HepG2 (cell line): ENCODE results near the gene EHBP1. TPM values are rescaled to one million over a fixed set of nuclear protein-coding genes. Genes with fewer than 3 reads are reported as not detected.

Experiments
- AKAP8 ChIP-seq: sonication (generic); formaldehyde crosslinking; IDR thresholded peaks from 2 replicates; pipeline ENCODE4 v1.5.1; 2020; ENCODE audit warnings: mild to moderate bottlenecking, missing genetic modification reagents
- TRIM24 ChIP-seq: sonication (generic); formaldehyde crosslinking; IDR thresholded peaks from 2 replicates; pipeline ENCODE4 v1.8.0; 2022; ENCODE audit warnings: mild to moderate bottlenecking, missing genetic modification reagents
- ZNF451 ChIP-seq: sonication (generic); formaldehyde crosslinking; IDR thresholded peaks from 2 replicates; pipeline ENCODE4 v1.5.0; 2020; ENCODE audit warnings: mild to moderate bottlenecking, missing genetic modification reagents
- polyA plus RNA-seq, 8 experiments: library from polyadenylated mRNA; depleted of rRNA in 3 of 8; stranded (reverse) in 7 of 8; unstranded in 1 of 8; fragments of >200 nt; fragmentation: Illumina TruSeq in 4 of 8; extraction: Trizol in 4 of 8; gene quantifications; 2 replicates each; pipeline versions ENCODE4 v1.2.1 to v1.2.3, GENCODE V29; 2011 to 2016; ENCODE audit warnings: low read depth in 4 of 8, missing spikeins in 1 of 8, mixed read lengths in 1 of 8; ENCODE audit not compliant: insufficient read depth in 1 of 8
- total RNA-seq, 5 experiments: library from RNA; depleted of rRNA; stranded (reverse); fragments of >200 nt; fragmentation: Illumina TruSeq; extraction: Trizol; gene quantifications; 2 replicates each; pipeline ENCODE4 v1.2.3, GENCODE V29; 2016; ENCODE audit warnings: low read depth in 1 of 5
- TF ChIP-seq, protein P1 (sequence below): sonication (generic); formaldehyde crosslinking; IDR thresholded peaks from 2 replicates; pipeline ENCODE4 v1.5.1; 2020; ENCODE audit warnings: mild to moderate bottlenecking, missing genetic modification reagents, moderate library complexity
- TF ChIP-seq, protein P2 (sequence below): sonication (generic); formaldehyde crosslinking; IDR thresholded peaks from 2 replicates; pipeline ENCODE4 v1.8.0; 2022; ENCODE audit warnings: mild to moderate bottlenecking, missing genetic modification reagents

Gene EHBP1
- total and polyA plus RNA-seq, 2 of the 13 experiments (the other 11 are each of a cell fraction or from before 2014, with no cell fraction given): 93.5 to 146 TPM

DNA sequence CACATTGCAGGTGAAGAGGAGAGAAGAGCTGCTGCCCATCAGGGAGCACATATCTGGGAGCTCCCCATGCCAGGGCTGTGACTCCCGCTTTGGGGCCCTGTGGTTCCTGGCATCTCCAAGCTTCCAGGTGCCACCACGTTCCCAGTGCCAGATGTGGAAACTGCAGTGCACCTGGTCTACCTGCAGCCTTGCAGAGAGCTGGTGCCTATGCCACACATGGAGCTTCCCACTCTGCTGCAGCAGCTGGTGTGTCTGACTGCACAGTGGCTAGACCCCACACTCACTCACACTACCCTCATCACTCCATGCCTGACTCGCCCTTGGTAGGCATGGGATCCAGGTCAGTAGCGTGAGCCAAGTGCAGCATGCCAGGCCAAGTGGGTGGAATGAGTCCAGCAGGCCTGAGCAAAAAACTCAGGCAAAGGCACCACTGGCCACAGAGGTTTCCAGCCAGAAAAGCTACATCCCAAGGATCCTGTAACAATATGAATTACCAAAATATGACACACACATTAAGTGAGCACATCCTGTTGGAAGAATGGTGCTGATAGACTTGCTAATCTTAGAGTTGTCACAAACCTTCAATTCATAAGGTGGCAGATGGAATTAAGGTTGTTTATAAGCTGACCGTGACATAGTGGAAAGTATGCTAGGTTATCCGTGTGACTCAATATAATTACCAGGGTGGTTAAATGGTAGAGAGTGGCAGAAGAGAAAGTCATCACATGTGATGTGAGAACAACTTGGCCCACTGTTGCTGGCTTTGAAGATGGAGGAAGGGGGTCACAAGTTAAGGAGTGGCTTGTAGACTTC, 150.9 kb downstream of the EHBP1 start (continued):
- TF ChIP-seq AKAP8 (CRISPR knock-in tag) (peak; percentile 58; the same call in 1 of the 2 replicates), ZNF451 (no peak), TRIM24 (no peak)
- TF ChIP-seq, protein P1, sequence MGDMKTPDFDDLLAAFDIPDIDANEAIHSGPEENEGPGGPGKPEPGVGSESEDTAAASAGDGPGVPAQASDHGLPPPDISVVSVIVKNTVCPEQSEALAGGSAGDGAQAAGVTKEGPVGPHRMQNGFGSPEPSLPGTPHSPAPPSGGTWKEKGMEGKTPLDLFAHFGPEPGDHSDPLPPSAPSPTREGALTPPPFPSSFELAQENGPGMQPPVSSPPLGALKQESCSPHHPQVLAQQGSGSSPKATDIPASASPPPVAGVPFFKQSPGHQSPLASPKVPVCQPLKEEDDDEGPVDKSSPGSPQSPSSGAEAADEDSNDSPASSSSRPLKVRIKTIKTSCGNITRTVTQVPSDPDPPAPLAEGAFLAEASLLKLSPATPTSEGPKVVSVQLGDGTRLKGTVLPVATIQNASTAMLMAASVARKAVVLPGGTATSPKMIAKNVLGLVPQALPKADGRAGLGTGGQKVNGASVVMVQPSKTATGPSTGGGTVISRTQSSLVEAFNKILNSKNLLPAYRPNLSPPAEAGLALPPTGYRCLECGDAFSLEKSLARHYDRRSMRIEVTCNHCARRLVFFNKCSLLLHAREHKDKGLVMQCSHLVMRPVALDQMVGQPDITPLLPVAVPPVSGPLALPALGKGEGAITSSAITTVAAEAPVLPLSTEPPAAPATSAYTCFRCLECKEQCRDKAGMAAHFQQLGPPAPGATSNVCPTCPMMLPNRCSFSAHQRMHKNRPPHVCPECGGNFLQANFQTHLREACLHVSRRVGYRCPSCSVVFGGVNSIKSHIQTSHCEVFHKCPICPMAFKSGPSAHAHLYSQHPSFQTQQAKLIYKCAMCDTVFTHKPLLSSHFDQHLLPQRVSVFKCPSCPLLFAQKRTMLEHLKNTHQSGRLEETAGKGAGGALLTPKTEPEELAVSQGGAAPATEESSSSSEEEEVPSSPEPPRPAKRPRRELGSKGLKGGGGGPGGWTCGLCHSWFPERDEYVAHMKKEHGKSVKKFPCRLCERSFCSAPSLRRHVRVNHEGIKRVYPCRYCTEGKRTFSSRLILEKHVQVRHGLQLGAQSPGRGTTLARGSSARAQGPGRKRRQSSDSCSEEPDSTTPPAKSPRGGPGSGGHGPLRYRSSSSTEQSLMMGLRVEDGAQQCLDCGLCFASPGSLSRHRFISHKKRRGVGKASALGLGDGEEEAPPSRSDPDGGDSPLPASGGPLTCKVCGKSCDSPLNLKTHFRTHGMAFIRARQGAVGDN (CRISPR knock-in tag): peak; percentile 30; the same call in 1 of the 2 replicates
- TF ChIP-seq, protein P2, sequence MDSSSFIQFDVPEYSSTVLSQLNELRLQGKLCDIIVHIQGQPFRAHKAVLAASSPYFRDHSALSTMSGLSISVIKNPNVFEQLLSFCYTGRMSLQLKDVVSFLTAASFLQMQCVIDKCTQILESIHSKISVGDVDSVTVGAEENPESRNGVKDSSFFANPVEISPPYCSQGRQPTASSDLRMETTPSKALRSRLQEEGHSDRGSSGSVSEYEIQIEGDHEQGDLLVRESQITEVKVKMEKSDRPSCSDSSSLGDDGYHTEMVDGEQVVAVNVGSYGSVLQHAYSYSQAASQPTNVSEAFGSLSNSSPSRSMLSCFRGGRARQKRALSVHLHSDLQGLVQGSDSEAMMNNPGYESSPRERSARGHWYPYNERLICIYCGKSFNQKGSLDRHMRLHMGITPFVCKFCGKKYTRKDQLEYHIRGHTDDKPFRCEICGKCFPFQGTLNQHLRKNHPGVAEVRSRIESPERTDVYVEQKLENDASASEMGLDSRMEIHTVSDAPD: no peak
